CD8-positive, alpha-beta memory T cell (primary cell): ENCODE data around the gene KANTR. TPM values are rescaled to one million over a fixed set of nuclear protein-coding genes. Genes with fewer than 3 reads are reported as not detected.
A peak's percentile ranks its signal among the peaks of the same experiment; 100 is the strongest.

Experiments used
- CTCF ChIA-PET: fragments of 350-600 bp; sonication (Branson Sonifier 250); formaldehyde crosslinking; loops from one replicate; lab custom pipeline; 2021; ENCODE audit warnings: antibody characterized with exemption; lab: Charles Lee
- POLR2A ChIA-PET: fragments of 350-600 bp; sonication (Branson Sonifier 250); formaldehyde crosslinking; loops from one replicate; lab custom pipeline; 2021; ENCODE audit warnings: antibody characterized with exemption; lab: Charles Lee
- DNase-seq, 5 donors: peaks; one replicate each; pipeline versions ENCODE4 v3.0.0 to v3.0.0-alpha.2; 2020 to 2022; ENCODE audit warnings: mixed read lengths in 1 of 5
- H3K27ac ChIP-seq: one replicate; pipeline ENCODE4 v1.7.0; 2013; ENCODE audit warnings: low read depth, mild to moderate bottlenecking, low read length, moderate library complexity
- H3K27me3 ChIP-seq: 2 replicates; pipeline ENCODE4 v1.7.0; 2013; ENCODE audit warnings: low read length, mild to moderate bottlenecking; ENCODE audit not compliant: insufficient read depth, poor library complexity, severe bottlenecking
- H3K36me3 ChIP-seq: 2 replicates; pipeline ENCODE4 v1.7.0; 2013; ENCODE audit warnings: mild to moderate bottlenecking, low read length, moderate library complexity; ENCODE audit not compliant: insufficient read depth
- H3K4me1 ChIP-seq: 2 replicates; pipeline ENCODE4 v1.7.0; 2013; ENCODE audit warnings: mild to moderate bottlenecking, low read length, moderate library complexity; ENCODE audit not compliant: insufficient read depth
- H3K4me3 ChIP-seq: 2 replicates; pipeline ENCODE4 v1.7.0; 2013; ENCODE audit warnings: mild to moderate bottlenecking, low read length
- H3K9me3 ChIP-seq: 2 replicates; pipeline ENCODE4 v1.7.0; 2013; ENCODE audit warnings: mild to moderate bottlenecking, low read length
- H3K27ac Mint-ChIP-seq, 8 donors: one replicate each; pipeline ENCODE4 v1.8.0; 2020 to 2021; ENCODE audit warnings: mixed read lengths in 8 of 8, mild to moderate bottlenecking in 6 of 8, inconsistent platforms in 3 of 8, moderate library complexity in 3 of 8
- H3K27me3 Mint-ChIP-seq, 2 donors: one replicate each; pipeline ENCODE4 v1.8.0; 2020 to 2021; ENCODE audit warnings: mixed read lengths in 2 of 2, mild to moderate bottlenecking in 1 of 2, moderate library complexity in 1 of 2
- H3K36me3 Mint-ChIP-seq, 3 donors: one replicate each; pipeline ENCODE4 v1.8.0; 2020 to 2021; ENCODE audit warnings: mixed read lengths in 3 of 3, inconsistent platforms in 1 of 3, mild to moderate bottlenecking in 1 of 3
- H3K4me1 Mint-ChIP-seq, 3 donors: one replicate each; pipeline ENCODE4 v1.8.0; 2020 to 2021; ENCODE audit warnings: mixed read lengths in 3 of 3, inconsistent platforms in 1 of 3, mild to moderate bottlenecking in 1 of 3
- H3K4me3 Mint-ChIP-seq, 7 donors: one replicate each; pipeline ENCODE4 v1.8.0; 2020 to 2021; ENCODE audit warnings: mixed read lengths in 7 of 7, mild to moderate bottlenecking in 6 of 7, moderate library complexity in 4 of 7, inconsistent platforms in 2 of 7
- H3K9me3 Mint-ChIP-seq, 5 donors: one replicate each; pipeline ENCODE4 v1.8.0; 2020 to 2022; ENCODE audit warnings: mixed read lengths in 5 of 5, mild to moderate bottlenecking in 3 of 5, moderate library complexity in 2 of 5, inconsistent platforms in 1 of 5
- polyA plus RNA-seq: library from polyadenylated mRNA; unstranded; fragments of 300-500 nt; fragmentation: Illumina TruSeq; gene quantifications from one replicate; pipeline ENCODE4 v1.2.3, GENCODE V29; 2021
- total RNA-seq, 2 experiments: library from RNA; stranded (reverse); gene quantifications; one replicate each; pipeline ENCODE4 v1.2.3, GENCODE V29; 2021

KANTR gene
- total and polyA plus RNA-seq, 3 experiments from 2014 or later, result 1.6 to 4.8 (median 4.6) TPM

- peaks cover 44 to 72% (median 48%) of the 10 kb centered on the region in 3 donors for H3K4me1 Mint-ChIP-seq
- peaks cover 0 to 27% of the 10 kb centered on the region in 2 donors for H3K27me3 Mint-ChIP-seq
- H3K27ac Mint-ChIP-seq, result peak overlapping the region in 7 of 8 donors; percentile 55 to 100 (median 96)
- DNase-seq, result no peak
- peak overlapping the region; percentile 81 to 94 (median 88) for H3K4me3 Mint-ChIP-seq
- Histone ChIP-seq H3K4me1 (peaks cover 19% of the 10 kb centered on the region), H3K4me3 (no peak overlapping the region), H3K27ac (no peak overlapping the region), H3K27me3 (no peaks in the 10 kb centered on the region), H3K36me3 (peaks cover 22% of the 10 kb centered on the region), H3K9me3 (no peaks in the 10 kb centered on the region)
- peaks cover 5 to 70% (median 9%) of the 10 kb centered on the region in 3 donors for H3K36me3 Mint-ChIP-seq
- POLR2A ChIA-PET, result no interaction called here
- H3K9me3 Mint-ChIP-seq, result peaks cover 0 to 2% (median 0%) of the 10 kb centered on the region in 5 donors
- CTCF ChIA-PET, result interaction anchor here (1.8 kb wide), 1 partner anchor 13 kb away, joined by 6 read pairs; no protein-coding TSS in a partner anchor
Observed at GRCh38 chrX:53084043-53084570, 9.8 kb upstream of the KANTR start.

DNA sequence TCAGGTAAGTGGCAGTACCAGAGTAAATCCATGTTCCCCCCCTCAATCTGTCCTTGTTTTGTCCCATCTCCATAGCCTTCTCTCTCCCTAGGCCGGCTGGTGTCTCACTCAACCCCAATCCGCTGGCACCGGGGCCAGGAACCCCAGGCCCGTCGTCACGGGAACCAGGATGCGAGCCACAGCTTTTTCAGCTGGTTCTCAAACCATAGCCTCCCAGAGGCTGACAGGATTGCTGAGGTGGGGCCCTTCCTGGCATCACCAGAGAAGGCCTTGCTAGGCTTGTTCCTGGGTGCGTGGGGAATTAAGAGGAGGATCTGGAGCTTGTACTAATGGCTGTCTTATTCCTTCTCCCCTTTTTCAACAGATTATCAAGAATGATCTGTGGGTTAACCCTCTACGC is 9.1 kb upstream of the KANTR start:
- DNase-seq, result no peak
- Histone ChIP-seq H3K4me1 (peaks cover 19% of the 10 kb centered on the region), H3K36me3 (peaks cover 22% of the 10 kb centered on the region), H3K27me3 (no peaks in the 10 kb centered on the region), H3K4me3 (no peak overlapping the region), H3K27ac (no peak overlapping the region), H3K9me3 (no peaks in the 10 kb centered on the region)
- Mint-ChIP-seq H3K4me1 (peaks cover 46 to 76% (median 52%) of the 10 kb centered on the region in 3 donors), H3K4me3 (peak overlapping the region in 4 of 7 donors; percentile 19 to 91 (median 58)), H3K36me3 (peaks cover 5 to 70% (median 9%) of the 10 kb centered on the region in 3 donors), H3K27ac (peak overlapping the region in 7 of 8 donors; percentile 43 to 100 (median 93)), H3K9me3 (peaks cover 0 to 2% (median 0%) of the 10 kb centered on the region in 5 donors), H3K27me3 (peaks cover 0 to 27% of the 10 kb centered on the region in 2 donors)
- ChIA-PET CTCF (interaction anchor here (1.8 kb wide), 1 partner anchor 14 kb away, joined by 6 read pairs; no protein-coding TSS in a partner anchor), POLR2A (no interaction called here)

DNA sequence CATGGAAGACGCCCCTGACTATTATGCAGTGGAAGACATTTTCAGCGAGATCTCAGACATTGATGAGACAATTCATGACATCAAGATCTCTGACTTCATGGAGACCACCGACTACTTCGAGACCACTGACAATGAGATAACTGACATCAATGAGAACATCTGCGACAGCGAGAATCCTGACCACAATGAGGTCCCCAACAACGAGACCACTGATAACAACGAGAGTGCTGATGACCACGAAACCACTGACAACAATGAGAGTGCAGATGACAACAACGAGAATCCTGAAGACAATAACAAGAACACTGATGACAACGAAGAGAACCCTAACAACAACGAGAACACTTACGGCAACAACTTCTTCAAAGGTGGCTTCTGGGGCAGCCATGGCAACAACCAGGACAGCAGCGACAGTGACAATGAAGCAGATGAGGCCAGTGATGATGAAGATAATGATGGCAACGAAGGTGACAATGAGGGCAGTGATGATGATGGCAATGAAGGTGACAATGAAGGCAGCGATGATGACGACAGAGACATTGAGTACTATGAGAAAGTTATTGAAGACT is 8.2 kb upstream of the KANTR start:
- peaks cover 0 to 2% (median 0%) of the 10 kb centered on the region in 5 donors for H3K9me3 Mint-ChIP-seq
- H3K27me3 Mint-ChIP-seq, result peaks cover 0 to 25% of the 10 kb centered on the region in 2 donors
- CTCF ChIA-PET, result interaction anchor here (2.2 kb wide), 1 partner anchor 13 kb away, joined by 8 read pairs; no protein-coding TSS in a partner anchor
- H3K4me3 Mint-ChIP-seq, result peak overlapping the region in 3 of 7 donors; percentile 25 to 85 (median 67)
- H3K9me3 ChIP-seq, result no peaks in the 10 kb centered on the region
- peaks cover 22% of the 10 kb centered on the region for H3K36me3 ChIP-seq
- H3K27me3 ChIP-seq, result no peaks in the 10 kb centered on the region
- H3K4me1 Mint-ChIP-seq, result peaks cover 44 to 70% (median 49%) of the 10 kb centered on the region in 3 donors
- H3K4me3 ChIP-seq, result no peak overlapping the region
- peak overlapping the region; percentile 17 to 100 (median 86) for H3K27ac Mint-ChIP-seq
- H3K4me1 ChIP-seq, result peaks cover 19% of the 10 kb centered on the region
- peaks cover 5 to 70% (median 9%) of the 10 kb centered on the region in 3 donors for H3K36me3 Mint-ChIP-seq
- H3K27ac ChIP-seq, result peak overlapping the region; percentile 16
- POLR2A ChIA-PET, result no interaction called here
- peak in 3 of 5 donors; percentile 50 to 55 (median 55) for DNase-seq

DNA sequence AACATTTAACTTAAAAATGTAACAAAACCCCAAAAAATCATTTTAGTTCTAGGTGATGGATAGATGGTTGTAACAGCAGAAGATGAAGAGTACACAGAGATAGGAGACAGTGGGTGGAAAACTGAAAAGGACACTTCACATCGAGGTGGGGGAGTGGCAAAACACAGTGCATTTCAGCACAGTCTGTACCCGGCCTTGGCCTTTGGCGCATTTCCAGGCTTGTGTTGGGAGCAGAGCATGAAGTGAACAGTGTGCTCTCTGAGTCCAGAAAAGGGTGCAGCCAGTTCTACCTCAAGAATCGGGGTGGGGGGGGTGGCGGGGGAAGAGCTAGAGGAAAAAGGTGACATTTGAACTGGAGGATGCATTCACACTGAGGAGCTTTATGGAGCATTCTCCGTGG is 7.5 kb upstream of the KANTR start:
- peaks cover 22% of the 10 kb centered on the region for H3K36me3 ChIP-seq
- Mint-ChIP-seq H3K27me3 (peaks cover 0 to 23% of the 10 kb centered on the region in 2 donors), H3K9me3 (peaks cover 0 to 2% (median 0%) of the 10 kb centered on the region in 5 donors), H3K4me3 (peak overlapping the region in 2 of 7 donors; percentile 23 to 67), H3K36me3 (peaks cover 5 to 69% (median 9%) of the 10 kb centered on the region in 3 donors), H3K4me1 (peaks cover 42 to 67% (median 46%) of the 10 kb centered on the region in 3 donors), H3K27ac (peak overlapping the region in 5 of 8 donors; percentile 70 to 100 (median 94))
- DNase-seq, result no peak
- POLR2A ChIA-PET, result no interaction called here
- H3K9me3 ChIP-seq, result no peaks in the 10 kb centered on the region
- H3K27me3 ChIP-seq, result no peaks in the 10 kb centered on the region
- H3K4me3 ChIP-seq, result no peak overlapping the region
- CTCF ChIA-PET, result interaction anchor here (2.2 kb wide), 1 partner anchor 14 kb away, joined by 8 read pairs; no protein-coding TSS in a partner anchor
- H3K4me1 ChIP-seq, result peaks cover 19% of the 10 kb centered on the region
- H3K27ac ChIP-seq, result no peak overlapping the region

GRCh38 chrX:53087388-53087831 is 6.5 kb upstream of the KANTR start:
- Mint-ChIP-seq H3K4me3 (peak overlapping the region in 4 of 7 donors; percentile 3 to 94 (median 90)), H3K27me3 (peaks cover 0 to 18% of the 10 kb centered on the region in 2 donors), H3K9me3 (peaks cover 0 to 2% (median 0%) of the 10 kb centered on the region in 5 donors), H3K27ac (peak overlapping the region; percentile 62 to 100 (median 98)), H3K4me1 (peaks cover 39 to 67% (median 46%) of the 10 kb centered on the region in 3 donors), H3K36me3 (peaks cover 5 to 63% (median 9%) of the 10 kb centered on the region in 3 donors)
- no peaks in the 10 kb centered on the region for H3K9me3 ChIP-seq
- POLR2A ChIA-PET, result no interaction called here
- CTCF ChIA-PET, result interaction anchor here (2.2 kb wide), 1 partner anchor 15 kb away, joined by 8 read pairs; no protein-coding TSS in a partner anchor
- no peak overlapping the region for H3K4me3 ChIP-seq
- peak in 1 of 5 donors; percentile 21 for DNase-seq
- no peaks in the 10 kb centered on the region for H3K27me3 ChIP-seq
- peaks cover 22% of the 10 kb centered on the region for H3K36me3 ChIP-seq
- H3K4me1 ChIP-seq, result peaks cover 19% of the 10 kb centered on the region
- H3K27ac ChIP-seq, result no peak overlapping the region

DNA sequence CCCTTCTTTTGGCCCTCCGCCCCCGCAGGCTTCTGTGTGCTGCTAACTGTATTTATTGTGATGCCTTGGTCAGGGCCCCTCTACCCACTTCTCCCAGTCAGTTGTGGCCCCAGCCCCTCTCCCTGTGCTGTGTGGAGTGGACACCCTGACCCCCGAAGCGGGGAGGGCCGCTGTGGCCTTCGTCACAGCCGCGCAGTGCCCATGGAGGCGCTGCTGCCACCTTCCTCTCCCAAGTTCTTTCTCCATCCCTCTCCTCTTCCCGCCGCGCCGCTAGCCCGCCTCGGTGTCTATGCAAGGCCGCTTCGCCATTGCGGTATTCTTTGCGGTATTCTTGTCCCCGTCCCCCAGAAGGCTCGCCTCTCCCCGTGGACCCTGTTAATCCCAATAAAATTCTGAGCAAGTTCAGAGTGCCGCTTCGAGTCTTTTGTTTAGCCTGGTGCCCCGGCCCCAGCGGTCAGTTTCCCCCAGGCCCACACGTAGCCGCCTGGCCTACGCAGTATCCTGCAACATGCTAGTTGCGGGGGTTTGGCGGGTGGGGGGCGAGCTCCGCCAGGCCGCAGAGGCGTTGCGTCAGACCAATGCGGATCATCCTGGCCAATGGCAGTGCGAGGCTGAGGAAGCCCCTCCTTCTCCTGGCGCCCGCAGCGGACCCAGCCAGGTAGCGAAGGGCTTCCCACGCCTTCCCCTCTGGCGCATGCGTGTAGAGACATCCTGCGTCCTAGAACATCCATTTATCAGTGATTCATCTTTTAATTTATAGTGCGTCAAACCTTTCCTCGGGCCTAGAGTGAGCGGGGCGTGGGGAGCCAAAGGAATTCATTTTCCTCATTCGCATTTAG is 5.6 kb upstream of the KANTR start:
- H3K9me3 ChIP-seq, result no peaks in the 10 kb centered on the region
- peaks cover 22% of the 10 kb centered on the region for H3K36me3 ChIP-seq
- peak overlapping the region; percentile 80 for H3K27ac ChIP-seq
- peak; percentile 72 to 90 (median 83) for DNase-seq
- H3K36me3 Mint-ChIP-seq, result peaks cover 5 to 54% (median 8%) of the 10 kb centered on the region in 3 donors
- peak overlapping the region; percentile 89 to 98 (median 93) for H3K4me3 Mint-ChIP-seq
- CTCF ChIA-PET, result interaction anchor here (1.0 to 2.2 kb wide), 3 partner anchors 15 to 16 kb away, joined by 3 to 8 read pairs (median 7); no protein-coding TSS in a partner anchor
- peak overlapping the region; percentile 67 for H3K4me3 ChIP-seq
- POLR2A ChIA-PET, result interaction anchor here (0.5 to 0.8 kb wide), 2 partner anchors 88 to 1321 kb away, joined by 3 read pairs; no protein-coding TSS in a partner anchor
- no peaks in the 10 kb centered on the region for H3K27me3 ChIP-seq
- H3K9me3 Mint-ChIP-seq, result peaks cover 0 to 2% (median 0%) of the 10 kb centered on the region in 5 donors
- H3K4me1 ChIP-seq, result peaks cover 14% of the 10 kb centered on the region
- peaks cover 34 to 64% (median 45%) of the 10 kb centered on the region in 3 donors for H3K4me1 Mint-ChIP-seq
- H3K27ac Mint-ChIP-seq, result peak overlapping the region; percentile 96 to 100 (median 99)
- peaks cover 0 to 18% of the 10 kb centered on the region in 2 donors for H3K27me3 Mint-ChIP-seq

DNA sequence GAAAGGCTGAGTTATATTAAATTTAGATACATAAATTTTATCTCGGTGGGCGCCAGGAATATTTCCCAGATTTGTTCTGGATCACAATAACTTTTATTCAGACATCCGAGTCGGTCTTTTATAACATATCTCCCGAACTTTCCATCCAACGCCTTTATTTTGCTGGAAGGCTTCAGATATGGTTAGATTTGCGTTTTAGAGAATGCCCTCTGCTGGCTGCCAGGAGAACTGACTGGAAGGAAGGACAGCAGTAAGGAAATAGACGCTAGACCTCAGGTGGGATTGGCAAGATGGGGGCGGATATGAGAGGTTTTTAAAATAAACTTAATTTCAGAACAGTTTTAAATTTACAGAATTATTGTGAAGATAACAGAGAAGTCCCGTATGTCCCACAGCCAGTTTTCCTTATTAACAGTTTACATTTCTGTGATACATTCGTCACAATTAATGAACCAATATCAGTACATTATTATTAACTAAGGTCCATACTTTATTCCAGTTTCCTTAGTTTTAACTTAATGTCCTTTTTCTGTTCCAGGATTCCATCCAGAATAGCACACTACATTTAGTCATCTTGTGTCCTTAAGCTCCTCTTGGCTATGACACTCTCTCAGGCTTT is 4.6 kb upstream of the KANTR start:
- Histone ChIP-seq H3K9me3 (no peaks in the 10 kb centered on the region), H3K4me1 (peaks cover 5% of the 10 kb centered on the region), H3K27ac (peak overlapping the region; percentile 80), H3K27me3 (no peaks in the 10 kb centered on the region), H3K36me3 (peaks cover 16% of the 10 kb centered on the region), H3K4me3 (peak overlapping the region; percentile 67)
- Mint-ChIP-seq H3K36me3 (peaks cover 5 to 44% (median 6%) of the 10 kb centered on the region in 3 donors), H3K4me1 (peaks cover 24 to 60% (median 35%) of the 10 kb centered on the region in 3 donors), H3K4me3 (peak overlapping the region; percentile 89 to 98 (median 93)), H3K27me3 (peaks cover 0 to 12% of the 10 kb centered on the region in 2 donors), H3K27ac (peak overlapping the region; percentile 96 to 100 (median 99)), H3K9me3 (peaks cover 0 to 2% (median 0%) of the 10 kb centered on the region in 5 donors)
- DNase-seq, result peak in 4 of 5 donors; percentile 31 to 60 (median 53)
- CTCF ChIA-PET, result interaction anchor here (2.1 kb wide), 1 partner anchor 17 kb away, joined by 7 read pairs; no protein-coding TSS in a partner anchor
- POLR2A ChIA-PET, result interaction anchor here (0.8 to 1.1 kb wide), 2 partner anchors 8 to 89 kb away, joined by 3 read pairs; partner anchors contain the start of gene TSPYL2
